GM21515 (cell line): ENCODE data around the gene TRPT1.
A peak's percentile ranks its signal among the peaks of the same experiment; 100 is the strongest.

Experiments used
- ATAC-seq: cut with Tn5 transposase; IDR thresholded peaks from one replicate; pipeline ENCODE4 v1.9.1; 2021; ENCODE audit not compliant: unreplicated experiment

TRPT1 gene

DNA sequence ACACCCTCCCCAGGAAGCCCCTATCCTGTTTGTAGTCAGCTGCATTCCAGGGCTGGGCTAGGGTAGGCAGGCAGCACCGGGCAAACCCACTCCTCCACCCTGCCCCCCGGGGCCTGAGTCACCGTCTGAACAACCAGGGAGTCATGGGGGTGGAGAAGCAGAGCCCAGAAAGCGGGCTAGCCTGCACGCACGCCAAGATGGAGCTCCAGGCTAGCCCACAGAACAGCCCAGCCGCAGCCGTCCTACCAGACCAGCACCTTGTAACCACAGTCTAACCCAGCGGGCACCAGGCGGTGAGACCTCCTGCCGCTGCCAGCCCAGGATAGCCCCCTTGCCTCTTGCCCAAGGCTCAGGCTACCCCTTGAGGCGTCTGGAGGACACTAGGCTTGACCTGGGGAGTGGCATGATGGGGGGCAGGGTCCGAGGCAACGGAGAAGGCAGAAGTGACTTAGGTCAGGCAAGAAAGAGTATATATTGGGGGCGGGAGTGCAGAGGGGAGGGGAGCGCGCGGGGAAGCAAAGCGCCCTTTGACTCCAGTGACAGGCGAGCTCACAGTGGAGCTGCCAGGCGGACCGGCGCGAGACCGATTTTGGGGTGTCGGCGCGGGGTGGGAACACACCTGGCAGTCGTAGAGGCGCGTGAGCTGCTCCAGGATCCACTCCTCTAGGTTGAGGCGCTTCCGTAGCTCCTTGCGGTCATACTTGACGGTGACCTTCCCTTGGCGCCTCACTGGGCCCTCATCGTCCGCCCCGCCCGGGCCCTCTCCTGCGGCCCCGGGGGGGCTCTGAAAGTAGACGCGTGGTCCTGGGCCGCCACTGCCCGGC, 20.0 kb upstream of the TRPT1 start:
- no peak for ATAC-seq

- no peak for ATAC-seq
Observed at GRCh38 chr11:64245401-64245796, 19.4 kb upstream of the TRPT1 start.

DNA sequence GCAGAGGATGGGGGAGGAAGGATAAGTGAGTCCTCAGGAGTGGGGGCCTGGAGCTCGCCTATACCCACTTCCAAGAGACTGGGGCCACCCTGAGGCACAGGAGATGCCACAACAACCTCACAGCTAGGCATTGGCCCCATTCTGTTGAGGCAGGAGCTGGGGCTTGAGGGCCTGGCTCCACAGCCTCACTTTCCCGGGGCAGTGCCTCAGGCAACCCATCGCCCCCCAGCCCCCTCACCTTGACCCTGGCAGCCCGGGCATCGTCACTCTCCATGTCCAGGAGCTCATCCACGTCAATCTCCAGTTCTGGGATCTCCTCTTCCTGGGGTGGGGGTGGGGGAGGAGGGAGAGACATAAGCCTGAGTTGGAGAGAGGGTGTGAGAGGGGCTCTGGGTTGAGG, 19.0 kb upstream of the TRPT1 start:
- no peak for ATAC-seq

DNA sequence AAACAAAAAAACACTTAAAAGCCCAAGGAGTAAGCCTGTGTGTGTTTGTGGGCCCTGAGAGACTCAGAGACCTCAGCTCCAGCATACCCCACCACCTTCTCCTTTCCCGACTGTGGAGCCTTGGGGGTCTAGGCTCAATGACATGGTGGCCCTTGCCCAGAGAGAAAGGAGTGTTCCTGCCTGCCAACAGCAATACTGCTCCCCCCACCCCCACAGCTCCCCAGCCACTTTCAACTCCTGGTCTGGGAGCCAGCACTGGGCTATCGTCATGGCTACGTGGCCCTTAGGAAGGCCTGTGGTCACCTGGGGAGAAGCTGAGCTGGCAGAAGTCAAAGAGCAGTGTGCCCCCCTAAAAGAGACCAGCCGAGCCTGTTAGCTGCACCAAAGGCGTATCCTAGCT, 18.1 kb upstream of the TRPT1 start:
- ATAC-seq = no peak

DNA sequence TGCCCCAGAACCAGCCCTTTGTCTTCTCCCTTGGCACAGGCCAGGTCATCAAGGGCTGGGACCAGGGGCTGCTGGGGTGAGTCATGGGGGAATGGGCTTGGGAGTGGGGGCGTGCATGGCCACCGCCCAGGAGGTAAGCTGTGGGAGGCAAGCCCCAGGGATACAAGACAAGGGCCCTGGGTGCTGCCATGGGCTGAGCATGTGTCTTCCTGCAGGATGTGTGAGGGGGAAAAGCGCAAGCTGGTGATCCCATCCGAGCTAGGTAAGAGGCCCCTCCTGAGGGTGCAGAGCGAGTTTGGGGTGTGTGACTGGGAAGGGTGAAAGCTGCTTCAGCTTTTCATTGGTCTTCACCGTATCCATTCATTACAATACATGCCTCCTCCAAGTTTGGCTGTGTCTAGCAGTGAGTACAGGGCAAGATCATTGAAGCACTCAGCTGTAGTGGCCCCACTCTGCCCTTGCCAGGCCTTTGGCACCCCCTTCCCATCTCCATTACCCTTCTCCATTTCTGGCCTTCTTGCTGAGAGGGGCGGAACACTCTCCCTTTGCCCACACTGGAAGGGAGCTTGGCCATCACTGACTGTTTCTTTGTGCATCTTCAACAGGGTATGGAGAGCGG, 17.4 kb upstream of the TRPT1 start:
- no peak for ATAC-seq

GRCh38 chr11:64241491-64242374, 15.7 kb upstream of the TRPT1 start:
- peak; percentile 12 for ATAC-seq

DNA sequence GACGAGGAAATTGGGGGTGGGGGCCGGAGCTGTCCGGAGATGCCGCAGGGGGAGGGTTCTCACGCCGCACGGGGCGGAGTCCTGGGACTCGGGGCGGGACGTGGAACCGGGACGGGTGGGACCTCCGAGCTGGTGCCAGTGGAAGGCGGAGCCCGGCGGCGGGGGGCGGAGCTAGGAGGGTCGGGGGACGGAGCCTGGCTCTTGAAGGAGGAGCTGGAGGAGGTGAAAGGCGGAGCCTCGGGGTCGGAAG, 15.2 kb upstream of the TRPT1 start:
- peak; percentile 52 for ATAC-seq

DNA sequence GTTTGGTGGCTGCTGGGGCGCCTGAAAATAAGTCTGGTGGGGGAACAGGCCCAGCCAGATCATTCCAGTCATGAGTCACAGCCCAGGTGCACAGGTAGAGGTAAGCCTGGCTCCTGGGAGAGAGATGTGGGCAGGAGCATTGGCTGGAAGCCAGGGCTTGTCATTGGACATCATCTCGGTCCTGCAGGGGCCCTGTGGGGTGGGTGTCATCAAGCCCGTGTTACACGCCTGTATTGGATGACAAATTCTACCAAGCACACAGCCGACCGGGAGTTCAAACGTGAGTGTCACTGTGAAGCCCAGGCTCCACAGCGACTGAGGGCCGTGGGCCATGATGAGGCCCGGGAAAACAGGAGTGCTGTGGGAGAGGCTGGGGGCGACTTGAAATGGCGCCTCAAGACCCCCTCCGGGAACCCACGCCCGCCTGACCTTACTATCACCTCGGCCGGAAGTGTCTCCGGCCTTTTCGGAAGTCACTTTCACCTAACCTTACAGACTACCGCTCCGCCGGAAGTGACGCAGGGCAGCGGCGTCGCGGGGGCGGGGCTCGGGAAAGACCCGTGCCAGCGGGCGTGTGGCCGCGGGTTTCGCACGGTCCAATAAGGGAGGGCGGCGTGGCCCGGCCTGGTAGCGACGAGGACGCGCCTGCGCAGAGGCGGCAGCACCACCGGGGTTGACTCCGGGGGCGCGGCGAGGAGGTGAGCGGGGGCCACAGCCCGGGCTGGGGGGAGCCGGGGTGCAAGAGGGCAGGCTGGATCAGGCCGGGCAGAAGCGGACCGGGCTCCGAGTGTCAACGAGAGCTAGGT, 14.7 kb upstream of the TRPT1 start, which contains the start of gene FKBP2:
FKBP2 (plus strand) TSS at position 661 of the 806 bp plus-strand sequence. CDS start 1,293 bp downstream, outside the sequence.
- ATAC-seq = peak; percentile 46

GRCh38 chr11:64239662-64240434, 13.9 kb upstream of the TRPT1 start:
- ATAC-seq = peak; percentile 8

DNA sequence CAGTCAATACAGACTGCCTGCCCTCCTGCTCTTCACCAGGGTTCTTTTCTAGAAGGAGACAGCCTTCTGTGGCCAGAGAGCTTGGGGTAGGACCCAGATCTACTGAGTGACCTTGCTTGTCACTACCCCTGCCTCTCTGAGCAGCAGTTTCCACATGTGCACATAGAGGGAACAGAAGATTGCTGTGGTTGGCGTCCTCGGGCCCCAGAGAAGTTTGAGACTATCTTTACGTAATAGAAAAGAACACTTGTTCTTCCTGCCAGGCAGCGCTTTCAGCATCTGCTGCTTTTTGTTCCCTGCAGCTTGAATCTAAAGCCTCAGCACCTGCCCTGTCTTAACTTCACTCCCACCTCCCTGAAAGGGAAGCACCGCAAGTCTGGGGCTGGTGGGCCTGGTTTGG, 13.0 kb upstream of the TRPT1 start:
- ATAC-seq = no peak

DNA sequence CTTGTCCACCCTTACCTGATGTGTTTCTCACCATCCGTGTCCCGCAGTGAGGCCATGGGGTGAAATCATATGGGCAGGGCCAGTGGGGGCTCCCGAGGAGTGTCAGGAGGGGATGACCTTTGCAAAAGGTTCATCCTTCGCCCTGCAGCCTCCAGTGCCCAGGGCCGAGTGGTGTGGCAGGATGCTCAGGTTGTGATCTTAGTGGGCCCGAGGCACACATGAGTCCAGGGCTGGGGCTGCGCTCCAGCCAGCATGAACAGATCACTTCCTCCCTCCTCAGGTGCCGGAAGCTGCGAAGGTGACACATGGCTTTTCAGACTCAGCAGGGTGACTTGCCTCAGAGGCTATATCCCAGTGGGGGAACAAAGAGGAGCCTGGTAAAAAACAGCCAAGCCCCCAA, 12.1 kb upstream of the TRPT1 start:
- ATAC-seq = no peak

GRCh38 chr11:64237484-64237951, 11.5 kb upstream of the TRPT1 start:
- ATAC-seq = no peak

DNA sequence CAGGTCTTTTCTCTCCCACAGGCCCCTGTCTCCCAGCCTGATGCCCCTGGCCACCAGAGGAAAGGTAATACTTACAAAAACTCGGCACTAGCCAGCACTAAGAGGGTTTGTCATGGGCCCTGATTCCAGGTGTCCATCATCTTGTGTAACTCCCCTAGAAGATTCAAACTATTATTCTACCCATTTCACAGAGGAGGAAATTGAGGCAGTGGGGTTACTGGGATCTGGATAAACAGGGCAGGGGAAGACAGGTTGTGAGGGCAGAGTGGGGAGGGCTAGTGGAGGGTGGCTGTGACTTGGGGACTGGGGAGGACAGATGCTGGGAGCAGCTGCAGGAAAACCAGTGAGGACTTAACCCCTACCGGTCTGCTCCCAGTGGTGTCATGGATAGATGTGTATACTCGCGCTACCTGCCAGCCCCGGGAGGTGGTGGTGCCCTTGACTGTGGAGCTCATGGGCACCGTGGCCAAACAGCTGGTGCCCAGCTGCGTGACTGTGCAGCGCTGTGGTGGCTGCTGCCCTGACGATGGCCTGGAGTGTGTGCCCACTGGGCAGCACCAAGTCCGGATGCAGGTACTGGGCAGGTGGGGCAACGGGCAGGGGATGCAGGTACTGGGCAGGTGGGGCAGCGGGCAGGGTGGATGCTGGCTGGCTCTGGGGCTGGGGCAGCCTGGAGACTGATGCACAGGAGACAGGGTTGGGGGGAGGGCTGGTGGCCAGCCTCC, 9.6 kb upstream of the TRPT1 start:
- no peak for ATAC-seq

DNA sequence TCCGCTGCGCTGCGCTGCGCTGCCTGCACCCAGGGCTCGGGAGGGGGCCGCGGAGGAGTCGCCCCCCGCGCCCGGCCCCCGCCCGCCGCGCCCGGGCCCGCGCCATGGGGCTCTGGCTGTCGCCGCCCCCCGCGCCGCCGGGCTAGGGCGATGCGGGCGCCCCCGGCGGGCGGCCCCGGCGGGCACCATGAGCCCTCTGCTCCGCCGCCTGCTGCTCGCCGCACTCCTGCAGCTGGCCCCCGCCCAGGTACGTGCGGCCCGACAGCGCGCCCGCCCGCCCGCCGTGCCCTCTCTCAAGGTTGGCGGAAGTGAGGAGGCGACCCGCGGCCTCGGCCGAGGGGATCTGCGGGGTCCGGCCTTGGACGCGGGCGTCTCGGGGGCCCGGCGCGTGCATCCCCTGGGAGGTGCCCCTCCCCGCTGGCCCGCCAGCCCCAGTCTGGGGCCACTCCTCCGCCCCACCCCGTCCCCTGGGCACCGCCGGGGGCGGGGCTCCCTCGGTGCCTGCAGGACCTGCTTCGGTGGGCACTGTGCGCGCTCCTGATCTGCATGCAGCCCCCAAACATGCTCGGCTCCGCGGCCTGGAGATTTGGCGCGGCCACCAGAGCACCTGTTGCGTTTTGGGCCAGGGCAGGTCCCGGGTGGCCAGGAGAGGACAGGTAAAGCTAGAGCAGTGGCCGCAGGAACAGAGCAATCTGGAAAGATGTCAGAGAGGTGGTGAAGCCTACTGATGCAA, 8.8 kb upstream of the TRPT1 start:
- ATAC-seq = peak; percentile 10

GRCh38 chr11:64233913-64234586, 8.1 kb upstream of the TRPT1 start, which contains the start of gene VEGFB:
VEGFB (plus strand) TSS chr11:64234584; CDS start chr11:64234834, 250 bp downstream.
- ATAC-seq = peak; percentile 27

DNA sequence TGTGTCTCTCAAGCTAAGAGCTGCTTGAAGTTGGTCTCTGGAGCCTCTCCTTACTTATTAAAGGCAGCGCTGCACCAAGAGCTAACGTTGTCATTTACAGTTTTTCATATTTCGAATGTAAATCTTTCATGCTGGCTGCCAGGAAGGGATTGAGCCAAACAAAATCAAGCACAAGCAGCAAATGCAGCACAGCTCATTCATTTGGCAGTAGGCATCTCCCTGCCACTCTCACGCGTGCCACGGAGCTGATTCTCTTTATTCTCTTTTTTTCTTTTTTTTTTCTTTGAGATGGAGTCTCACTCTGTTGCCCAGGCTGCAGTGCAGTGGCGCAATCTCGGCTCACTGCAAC, 7.0 kb upstream of the TRPT1 start:
- no peak for ATAC-seq

DNA sequence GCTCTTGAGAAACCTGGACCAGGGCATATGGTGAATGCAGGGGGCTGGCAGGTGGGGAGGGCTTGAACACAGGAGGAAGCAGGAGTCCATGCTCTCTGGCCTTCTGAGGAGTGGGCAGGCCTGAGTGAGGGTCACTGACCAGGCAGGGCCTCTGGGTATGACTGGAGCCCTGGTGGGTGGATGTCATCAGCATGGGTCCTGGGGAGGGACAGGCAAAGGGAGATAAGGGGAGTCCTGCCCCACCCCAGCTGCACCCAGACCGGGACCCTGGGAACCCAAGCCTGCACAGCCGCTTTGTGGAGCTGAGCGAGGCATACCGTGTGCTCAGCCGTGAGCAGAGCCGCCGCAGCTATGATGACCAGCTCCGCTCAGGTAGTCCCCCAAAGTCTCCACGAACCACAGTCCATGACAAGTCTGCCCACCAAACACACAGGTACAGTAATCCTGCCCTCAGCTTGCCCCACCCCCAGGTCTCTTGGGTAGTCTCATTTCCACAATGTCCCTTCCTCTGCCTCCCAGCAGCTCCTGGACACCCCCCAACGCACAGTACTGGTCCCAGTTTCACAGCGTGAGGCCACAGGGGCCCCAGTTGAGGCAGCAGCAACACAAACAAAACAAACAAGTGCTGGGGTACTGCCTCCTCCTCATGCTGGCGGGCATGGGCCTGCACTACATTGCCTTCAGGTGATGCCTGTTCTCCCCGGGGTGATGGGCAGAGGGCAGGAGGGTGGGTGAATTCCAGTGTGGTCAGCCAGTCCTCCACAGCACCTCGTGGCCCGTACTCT, 6.4 kb upstream of the TRPT1 start:
- no peak for ATAC-seq
